Spleen (tissue), 7 donors: ENCODE measurements around the gene DSG4.

Experiments used
- POLR2A ChIP-seq, 3 donors: fragments of 450-650 bp; IDR thresholded peaks; one replicate each; pipeline ENCODE4 v1.5.1; 2017; ENCODE audit warnings: antibody characterized with exemption in 3 of 3, mild to moderate bottlenecking in 1 of 3
- POLR2AphosphoS5 ChIP-seq, 3 donors: sonication (generic); formaldehyde crosslinking; IDR thresholded peaks; one replicate each; pipeline ENCODE4 v1.5.1; 2017; ENCODE audit warnings: antibody characterized with exemption in 3 of 3
- TF ChIP-seq, protein P1 (sequence below), 11 experiments: fragments of 200-600 bp in 7 of 11; fragments of 450-650 bp in 4 of 11; sonication (generic) in 4 of 11; IDR thresholded peaks in 8 of 11; conservative IDR thresholded peaks in 3 of 11; 1 replicate in 7 of 11; 2 replicates in 4 of 11; pipeline versions ENCODE4 v1.4.0 to v1.8.0; 2016 to 2021; ENCODE audit warnings: antibody characterized with exemption in 11 of 11, inconsistent platforms in 4 of 11, mild to moderate bottlenecking in 1 of 11
- donor health status: DM: no; HTN: no; CAD: no; lungs with moderate emphysema.
- donor health status: DM: no; HTN: no; CAD: no.
- donor health status: DM: no; HTN: no; CAD: no.

GRCh38 chr18:31354990-31355389, 21.6 kb upstream of the DSG4 start:
- TF ChIP-seq, protein P1, sequence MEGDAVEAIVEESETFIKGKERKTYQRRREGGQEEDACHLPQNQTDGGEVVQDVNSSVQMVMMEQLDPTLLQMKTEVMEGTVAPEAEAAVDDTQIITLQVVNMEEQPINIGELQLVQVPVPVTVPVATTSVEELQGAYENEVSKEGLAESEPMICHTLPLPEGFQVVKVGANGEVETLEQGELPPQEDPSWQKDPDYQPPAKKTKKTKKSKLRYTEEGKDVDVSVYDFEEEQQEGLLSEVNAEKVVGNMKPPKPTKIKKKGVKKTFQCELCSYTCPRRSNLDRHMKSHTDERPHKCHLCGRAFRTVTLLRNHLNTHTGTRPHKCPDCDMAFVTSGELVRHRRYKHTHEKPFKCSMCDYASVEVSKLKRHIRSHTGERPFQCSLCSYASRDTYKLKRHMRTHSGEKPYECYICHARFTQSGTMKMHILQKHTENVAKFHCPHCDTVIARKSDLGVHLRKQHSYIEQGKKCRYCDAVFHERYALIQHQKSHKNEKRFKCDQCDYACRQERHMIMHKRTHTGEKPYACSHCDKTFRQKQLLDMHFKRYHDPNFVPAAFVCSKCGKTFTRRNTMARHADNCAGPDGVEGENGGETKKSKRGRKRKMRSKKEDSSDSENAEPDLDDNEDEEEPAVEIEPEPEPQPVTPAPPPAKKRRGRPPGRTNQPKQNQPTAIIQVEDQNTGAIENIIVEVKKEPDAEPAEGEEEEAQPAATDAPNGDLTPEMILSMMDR (IDR thresholded peaks at IDR 0.05 in 8 of 11, conservative IDR thresholded peaks at IDR 0.05 in 3 of 11), result no peak
- TF ChIP-seq POLR2A (IDR thresholded peaks at IDR 0.05) (no peak), POLR2AphosphoS5 (IDR thresholded peaks at IDR 0.05) (no peak)
